Cerebellar cortex (tissue), 1 donor: Measurements from ENCODE around the gene ABCB9.
A peak's percentile ranks its signal among the peaks of the same experiment; 100 is the strongest.
"Not testable (repeated sequence)": the region's sequence is repeated elsewhere in the genome, so short reads cannot be mapped to it uniquely, and the experiment has no call there.

Source experiments
- DNase-seq: peaks from one replicate; pipeline ENCODE4 v3.0.0-alpha.2; 2015; ENCODE audit warnings: low spot score

Gene ABCB9

GRCh38 chr12:122965851-122966742 lies at the start of gene ABCB9:
Gene ABCB9, minus strand, starts transcription at chr12:122966463. Its CDS starts 6,228 bp downstream, at chr12:122960235.
- DNase-seq: peak; percentile 93

- not testable (repeated sequence) for DNase-seq
These were observed 48.2 kb upstream of the ABCB9 start for GRCh38 chr12:123014473-123014872.

DNA sequence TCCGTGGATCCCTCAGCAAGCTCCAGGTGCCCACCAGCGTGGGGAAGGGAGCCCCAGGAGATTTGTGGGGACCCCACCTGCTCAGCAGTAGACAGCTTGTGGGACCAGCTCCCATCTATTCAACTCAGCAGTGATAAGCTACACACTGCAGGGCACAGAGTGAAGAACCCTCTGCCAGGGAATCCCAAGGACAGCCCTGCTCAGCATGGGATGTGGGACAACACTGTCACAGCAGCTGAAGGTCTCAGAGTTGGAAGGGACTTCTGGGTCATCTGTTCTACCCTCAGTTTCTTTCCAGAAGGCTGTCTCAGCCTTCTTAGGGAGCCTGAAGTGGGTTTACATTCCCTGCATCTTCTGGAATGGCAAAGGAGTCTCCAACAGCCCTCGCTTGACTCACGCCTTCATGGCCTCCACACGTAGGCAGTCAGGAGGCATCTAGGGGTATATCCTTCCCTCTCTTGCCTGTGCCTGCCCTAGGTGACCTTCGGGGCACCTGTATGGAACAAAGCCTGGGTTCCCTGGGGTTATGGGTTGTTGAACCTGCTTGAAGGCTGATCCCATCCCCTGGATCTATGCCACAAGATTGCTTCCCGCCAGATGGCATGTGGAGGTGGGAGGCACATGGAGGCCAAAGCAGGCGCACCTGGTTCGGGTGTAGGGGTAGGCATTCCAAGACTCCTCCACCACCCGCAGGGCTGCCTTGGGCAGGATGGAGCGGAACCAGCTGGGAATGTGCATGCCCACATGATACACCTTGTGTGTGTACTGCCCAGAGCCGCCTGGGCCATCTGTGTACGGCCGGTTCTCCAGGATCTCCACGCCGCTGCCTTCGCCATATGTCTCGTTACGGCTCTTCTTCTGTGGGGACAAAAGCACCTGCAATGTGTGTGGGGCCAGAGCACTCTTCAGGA lies 47.2 kb upstream of the ABCB9 start:
- DNase-seq: peak; percentile 92

DNA sequence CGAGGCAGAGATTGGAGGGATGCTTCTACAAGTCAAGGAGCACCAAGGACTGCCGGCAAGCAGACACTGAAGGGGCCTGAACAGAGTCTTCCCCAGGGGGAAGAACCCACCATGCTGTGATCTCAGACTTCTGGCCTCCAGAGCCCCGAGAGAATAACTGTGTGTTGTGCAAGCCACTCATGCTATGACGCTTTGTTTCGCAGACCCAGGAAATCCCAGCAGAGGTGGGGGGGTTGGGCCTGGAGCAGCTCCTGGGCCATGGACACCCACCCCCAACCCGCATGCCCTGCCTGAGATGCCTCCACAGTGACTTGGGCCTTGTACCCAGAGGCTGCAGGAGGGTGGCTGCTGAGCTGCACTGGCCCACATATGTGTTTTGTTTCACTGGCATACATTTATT lies 45.4 kb upstream of the ABCB9 start:
- DNase-seq: no peak

GRCh38 chr12:123010681-123011080 lies 44.4 kb upstream of the ABCB9 start:
- DNase-seq: no peak

DNA sequence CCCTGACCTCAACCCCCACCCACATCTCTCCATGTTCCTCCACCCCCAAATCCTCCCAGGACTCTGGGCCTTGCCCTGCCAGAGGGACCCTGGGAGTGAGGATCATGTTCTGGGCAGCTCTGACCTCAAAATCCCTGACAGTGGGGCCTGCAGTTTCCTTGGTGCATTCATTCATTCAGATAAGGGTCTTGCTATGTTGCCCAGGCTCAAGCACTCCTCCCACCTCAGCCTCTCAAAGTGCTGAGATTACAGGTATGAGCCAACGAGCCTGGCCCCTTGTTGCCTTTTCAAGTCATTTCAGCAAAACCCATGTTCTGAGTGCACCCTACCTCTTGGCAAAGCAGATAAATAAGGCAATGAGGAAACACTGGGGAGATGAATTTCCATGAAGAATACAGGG lies 43.8 kb upstream of the ABCB9 start:
- DNase-seq: no peak

- no peak for DNase-seq
These were observed 40.7 kb upstream of the ABCB9 start for GRCh38 chr12:123006977-123007376.

DNA sequence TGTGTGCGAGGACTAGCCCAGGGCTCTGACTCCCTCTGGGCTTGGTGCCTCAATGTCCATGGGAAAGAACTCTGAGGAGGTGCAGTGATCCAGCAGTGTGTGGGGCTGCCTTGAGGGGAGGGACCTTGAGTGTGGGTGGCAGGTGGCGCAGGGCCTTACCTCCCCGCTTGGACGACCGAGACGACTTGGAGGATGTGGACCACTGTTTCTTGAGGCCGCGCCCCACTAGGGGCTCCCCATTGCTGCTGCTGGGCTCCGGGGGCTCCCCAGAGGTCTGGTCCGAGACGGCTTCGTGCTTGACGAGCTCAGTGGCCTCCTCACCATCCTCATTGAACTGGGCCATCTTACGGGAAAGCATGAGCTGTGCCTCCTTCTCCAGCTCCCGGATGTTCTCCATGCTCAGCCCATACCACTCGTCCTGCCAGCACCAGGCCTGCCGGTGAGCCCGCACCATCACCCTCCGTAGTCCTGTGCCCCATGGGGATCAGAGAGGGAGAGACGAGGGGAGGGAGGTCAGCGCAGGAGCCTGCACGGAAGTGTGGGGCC lies 38.9 kb upstream of the ABCB9 start:
- no peak for DNase-seq

DNA sequence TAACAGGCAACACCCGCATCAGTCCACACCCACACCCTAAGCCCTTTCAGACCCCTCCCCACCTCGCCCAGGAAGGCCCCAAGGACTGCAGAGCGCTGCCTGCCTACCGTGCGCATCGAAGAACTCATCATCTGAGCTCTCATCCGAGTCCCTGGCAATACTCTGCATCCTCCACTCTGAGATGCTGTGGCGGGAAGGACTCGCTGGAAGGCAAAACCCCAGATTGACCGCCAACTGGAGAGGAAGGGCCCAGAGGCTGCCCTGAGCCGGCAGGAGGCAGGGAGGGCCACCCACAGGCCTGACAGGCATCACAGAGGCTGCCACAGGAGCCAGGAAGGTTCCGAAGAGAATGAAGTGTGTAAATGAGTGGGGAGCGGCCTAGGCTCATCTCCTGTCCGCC lies 38.0 kb upstream of the ABCB9 start:
- no peak for DNase-seq

DNA sequence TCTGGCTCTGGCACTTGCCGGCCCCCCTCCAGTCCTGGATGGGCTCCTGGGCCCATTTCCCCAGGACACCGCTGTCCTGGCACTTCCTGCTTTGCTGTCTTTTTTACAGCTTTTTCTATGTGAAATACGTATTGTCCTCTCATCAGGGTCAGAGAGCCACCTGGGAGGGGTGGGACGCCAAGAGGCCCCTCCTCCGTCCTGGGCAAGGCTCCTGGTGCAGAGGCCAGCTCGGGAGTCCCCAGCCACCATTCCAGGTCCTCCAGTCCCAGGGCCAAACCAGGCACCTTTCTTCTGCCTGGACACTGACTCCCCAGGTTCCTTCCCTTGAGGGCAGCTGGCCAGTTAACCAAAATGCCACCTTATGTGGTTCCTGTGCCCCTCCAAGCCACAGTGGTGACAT lies 37.0 kb upstream of the ABCB9 start:
- no peak for DNase-seq

DNA sequence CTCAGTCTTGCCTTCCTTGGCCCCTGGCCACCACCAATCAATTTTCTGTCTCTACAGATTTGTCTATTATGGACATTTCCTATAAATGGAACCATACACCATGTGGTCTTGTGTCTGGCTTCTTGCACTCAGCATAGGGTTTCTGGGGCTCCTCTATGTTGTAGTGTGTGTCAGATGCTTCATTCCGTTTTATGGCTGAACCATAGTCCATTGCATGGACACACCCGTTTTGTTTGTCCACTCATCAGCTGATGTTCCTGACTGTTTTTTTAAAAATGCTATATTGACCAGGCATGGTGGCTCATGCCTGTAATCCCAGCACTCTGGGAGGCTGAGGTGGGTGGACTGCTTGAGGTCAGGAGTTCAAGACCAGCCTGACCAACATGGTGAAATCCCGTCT lies 35.2 kb upstream of the ABCB9 start:
- DNase-seq: no peak

DNA sequence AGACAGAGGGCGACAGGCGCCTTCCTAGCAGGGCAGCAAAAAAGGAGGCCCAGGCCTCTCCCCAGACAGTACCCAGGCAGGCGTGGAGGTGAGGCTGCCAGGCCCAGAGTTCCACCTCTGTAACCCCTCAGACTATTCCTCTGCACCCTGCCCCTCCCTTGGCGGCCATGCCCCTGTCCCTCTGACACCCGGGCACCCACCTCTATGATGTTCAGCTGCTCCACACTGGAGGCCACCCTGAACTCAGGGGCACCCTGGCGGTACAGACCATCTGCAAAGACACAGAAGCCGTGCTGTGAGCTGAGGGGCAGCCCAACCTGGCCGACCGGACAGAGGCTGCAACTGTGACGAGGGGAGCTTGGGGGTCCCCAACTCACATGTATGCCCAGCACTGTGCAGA lies 34.3 kb upstream of the ABCB9 start:
- no peak for DNase-seq

DNA sequence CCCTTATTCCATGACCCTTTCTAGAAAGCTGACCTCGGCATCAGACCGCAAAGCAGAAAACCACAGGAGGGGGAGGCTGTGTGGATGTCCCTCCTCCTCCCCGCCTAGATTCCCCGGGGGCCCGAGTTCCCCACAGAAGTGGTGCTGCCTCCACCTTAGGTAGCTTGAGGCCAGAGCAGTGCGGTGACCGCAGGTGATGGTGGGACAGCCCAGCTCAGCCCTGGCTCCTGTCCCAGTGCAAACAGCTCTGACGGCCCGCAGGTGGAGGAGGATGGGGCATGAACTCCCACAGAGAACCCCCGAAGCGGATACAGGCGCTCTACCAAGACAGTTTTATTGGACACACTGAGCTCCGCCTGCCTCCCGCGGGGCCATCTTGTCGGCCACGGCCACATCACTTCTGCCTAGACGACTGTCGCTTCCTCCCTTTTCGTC lies 33.7 kb upstream of the ABCB9 start:
- DNase-seq: no peak

DNA sequence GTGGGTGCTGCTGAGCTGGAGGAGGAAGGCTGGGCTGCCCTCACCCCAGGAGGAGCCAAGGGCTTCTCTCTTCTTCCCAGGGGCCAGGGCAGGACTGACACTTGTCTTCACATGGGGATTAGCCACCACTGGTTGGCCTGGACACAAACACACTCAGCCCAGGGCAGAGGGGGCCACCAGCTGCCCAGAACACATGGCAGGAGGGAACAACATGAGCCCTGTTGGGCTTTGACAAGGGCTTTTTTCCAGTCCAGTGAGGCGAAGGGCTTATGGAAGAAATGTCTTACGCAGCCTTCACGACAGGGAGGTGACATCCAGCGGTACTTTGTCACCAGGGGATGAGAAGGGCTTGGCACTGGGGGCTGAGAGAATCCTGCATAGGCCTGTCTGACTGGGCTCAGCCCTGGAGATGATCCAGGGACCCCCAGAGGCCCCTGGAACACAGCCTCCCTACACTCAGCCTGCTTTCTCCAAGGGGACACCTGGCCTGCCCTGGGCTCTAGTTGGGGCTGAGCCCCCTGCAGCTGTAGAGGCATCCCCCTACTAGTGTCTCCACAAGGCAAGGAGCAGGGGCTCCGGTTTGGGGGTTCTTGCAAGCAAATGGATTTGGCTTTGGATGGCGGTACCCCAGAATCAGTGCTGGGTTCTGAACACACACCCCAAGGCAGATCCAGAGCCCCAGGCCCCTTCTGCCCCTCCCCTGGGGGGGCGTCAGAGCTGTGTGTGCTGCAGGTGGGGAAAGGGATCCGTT lies 33.1 kb upstream of the ABCB9 start:
- no peak for DNase-seq

- no peak for DNase-seq
These were observed 32.1 kb upstream of the ABCB9 start for GRCh38 chr12:122998316-122998715.

DNA sequence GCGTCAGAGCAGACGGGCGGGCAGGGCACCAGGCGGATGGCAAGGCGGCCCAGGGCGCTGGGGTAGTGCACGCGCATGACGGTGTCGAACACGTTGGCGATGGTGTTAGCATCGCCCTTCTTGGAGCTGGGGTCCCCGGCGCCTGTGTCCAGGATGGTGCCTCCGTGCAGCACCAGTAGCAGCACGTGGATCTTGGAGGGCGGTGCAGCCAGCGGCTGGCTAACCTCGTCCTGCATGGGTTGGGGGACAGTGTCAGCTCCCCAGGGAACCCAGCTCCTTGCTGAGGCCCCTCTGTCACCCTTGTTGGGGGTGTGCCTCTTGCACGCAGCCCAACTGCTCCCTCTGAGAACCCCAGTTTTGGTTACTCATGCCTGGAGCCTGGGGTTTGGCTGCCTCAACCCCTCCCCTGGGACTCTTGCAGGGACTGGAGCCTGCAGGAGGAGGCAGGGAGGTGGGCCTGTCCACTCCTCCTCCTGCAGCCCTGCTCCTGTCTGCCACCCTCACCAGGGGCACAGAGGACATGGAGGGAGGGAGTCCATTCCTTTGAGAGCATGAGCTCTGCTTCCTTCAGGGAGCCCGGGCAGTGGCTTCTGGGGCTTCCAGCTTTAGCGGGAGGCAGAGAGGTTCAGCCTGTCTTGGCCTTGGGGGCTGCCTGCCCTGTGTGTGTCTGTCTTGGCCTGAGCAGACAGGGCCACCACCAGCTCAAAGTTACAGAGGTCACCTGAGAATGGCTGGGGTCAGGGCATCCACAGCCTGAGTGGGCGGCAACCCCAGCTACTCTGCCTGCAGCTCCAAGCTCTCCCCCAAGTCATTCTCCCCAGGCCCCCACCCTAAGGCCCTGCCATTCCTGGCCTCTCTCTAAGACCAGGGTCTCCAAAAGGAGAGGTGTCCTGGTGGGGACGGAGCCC lies 31.3 kb upstream of the ABCB9 start:
- no peak for DNase-seq

GRCh38 chr12:122996621-122997342 lies 30.5 kb upstream of the ABCB9 start:
- DNase-seq: no peak

GRCh38 chr12:122996188-122996601 lies 29.9 kb upstream of the ABCB9 start:
- DNase-seq: peak; percentile 35

- DNase-seq: no peak
These were observed 29.4 kb upstream of the ABCB9 start for GRCh38 chr12:122995503-122996187.
